ENCODE data around the gene NQO1.

The NQO1 gene

GRCh38 chr16:69706256-69706974, 19.9 kb downstream of the NQO1 start:
- DNase-seq = no peak

GRCh38 chr16:69703638-69704037, 22.7 kb downstream of the NQO1 start:
- DNase-seq = no peak

GRCh38 chr16:69701866-69702265, 24.5 kb downstream of the NQO1 start:
- no peak for DNase-seq

- no peak for DNase-seq
Observed at GRCh38 chr16:69701452-69701851, 24.9 kb downstream of the NQO1 start.

- no peak for DNase-seq
Observed at GRCh38 chr16:69699915-69700314, 26.4 kb downstream of the NQO1 start.

GRCh38 chr16:69698404-69698803, 28.0 kb downstream of the NQO1 start:
- DNase-seq = no peak

GRCh38 chr16:69693916-69694315, 32.4 kb downstream of the NQO1 start:
- DNase-seq = no peak

- DNase-seq = no peak
Observed at GRCh38 chr16:69691980-69692911, 34.1 kb downstream of the NQO1 start.

- DNase-seq = no peak
Observed at GRCh38 chr16:69688589-69688988, 37.8 kb downstream of the NQO1 start.

GRCh38 chr16:69680358-69680757, 46.0 kb downstream of the NQO1 start:
- DNase-seq = no peak

- DNase-seq = no peak
Observed at GRCh38 chr16:69672998-69673713, 53.2 kb downstream of the NQO1 start.

GRCh38 chr16:69672315-69672997, 53.9 kb downstream of the NQO1 start:
- no peak for DNase-seq

- no peak for DNase-seq
Observed at GRCh38 chr16:69669577-69669976, 56.8 kb downstream of the NQO1 start.

GRCh38 chr16:69663846-69664245, 62.5 kb downstream of the NQO1 start:
- no peak for DNase-seq

GRCh38 chr16:69662901-69663300, 63.5 kb downstream of the NQO1 start:
- no peak for DNase-seq

GRCh38 chr16:69660166-69660565, 66.2 kb downstream of the NQO1 start:
- no peak for DNase-seq

Data from CD4-positive, alpha-beta T cell treated with Interleukin-6 for 4 hours (primary cell).